Stimulated activated memory B cell treated with anti-CD40 and anti-IgM and Interleukin-4, amounts not matched to agents 10 μg/mL and 1 μg/mL and 100 μg/mL, for 72 hours (primary cell): ENCODE results near the gene C2CD2.

Experiments used
- ATAC-seq: fragments of 150-1000 bp; cut with Tn5 transposase; 2 replicates; pipeline ENCODE4 v1.10.0; 2021
- H3K27ac Mint-ChIP-seq: one replicate; pipeline ENCODE4 v1.8.0; 2022; ENCODE audit warnings: mild to moderate bottlenecking, mixed read lengths
- H3K27me3 Mint-ChIP-seq: one replicate; pipeline ENCODE4 v1.8.0; 2022; ENCODE audit warnings: mixed read lengths
- H3K36me3 Mint-ChIP-seq: one replicate; pipeline ENCODE4 v1.8.0; 2022; ENCODE audit warnings: mixed read lengths
- H3K4me1 Mint-ChIP-seq: one replicate; pipeline ENCODE4 v1.8.0; 2022; ENCODE audit warnings: mixed read lengths
- H3K4me3 Mint-ChIP-seq: one replicate; pipeline ENCODE4 v1.8.0; 2022; ENCODE audit warnings: mild to moderate bottlenecking, moderate library complexity, mixed read lengths
- H3K9me3 Mint-ChIP-seq: one replicate; pipeline ENCODE4 v1.8.0; 2022; ENCODE audit warnings: mixed read lengths

The C2CD2 gene

GRCh38 chr21:41921021-41921420 lies 32.8 kb downstream of the C2CD2 start:
- peaks cover 22% of the 10 kb centered on the region for H3K36me3 Mint-ChIP-seq
- peak; percentile 74 for ATAC-seq
- H3K27ac Mint-ChIP-seq = peak overlapping the region; percentile 67
- no peak overlapping the region for H3K4me3 Mint-ChIP-seq
- H3K4me1 Mint-ChIP-seq = peaks cover 42% of the 10 kb centered on the region
- no peaks in the 10 kb centered on the region for H3K9me3 Mint-ChIP-seq
- H3K27me3 Mint-ChIP-seq = no peaks in the 10 kb centered on the region

- H3K4me1 Mint-ChIP-seq = peaks cover 37% of the 10 kb centered on the region
- no peaks in the 10 kb centered on the region for H3K9me3 Mint-ChIP-seq
- ATAC-seq = no peak
- H3K4me3 Mint-ChIP-seq = no peak overlapping the region
- peaks cover 26% of the 10 kb centered on the region for H3K36me3 Mint-ChIP-seq
- no peak overlapping the region for H3K27ac Mint-ChIP-seq
- H3K27me3 Mint-ChIP-seq = no peaks in the 10 kb centered on the region
Measured at GRCh38 chr21:41920476-41920875, 33.3 kb downstream of the C2CD2 start.

GRCh38 chr21:41919666-41920398 lies 34.0 kb downstream of the C2CD2 start:
- H3K4me1 Mint-ChIP-seq = peaks cover 32% of the 10 kb centered on the region
- ATAC-seq = no peak
- H3K27ac Mint-ChIP-seq = no peak overlapping the region

GRCh38 chr21:41918561-41919358 lies 35.1 kb downstream of the C2CD2 start:
- no peaks in the 10 kb centered on the region for H3K9me3 Mint-ChIP-seq
- peaks cover 33% of the 10 kb centered on the region for H3K36me3 Mint-ChIP-seq
- peaks cover 21% of the 10 kb centered on the region for H3K4me1 Mint-ChIP-seq
- H3K27me3 Mint-ChIP-seq = no peaks in the 10 kb centered on the region
- H3K27ac Mint-ChIP-seq = no peak overlapping the region
- H3K4me3 Mint-ChIP-seq = no peak overlapping the region
- ATAC-seq = no peak

More at GRCh38 chr21:41919666-41920398, 34.0 kb downstream of the C2CD2 start:
- Mint-ChIP-seq H3K4me3 (no peak overlapping the region), H3K36me3 (peaks cover 30% of the 10 kb centered on the region), H3K9me3 (no peaks in the 10 kb centered on the region), H3K27me3 (no peaks in the 10 kb centered on the region)

GRCh38 chr21:41917531-41917930 lies 36.3 kb downstream of the C2CD2 start:
- Mint-ChIP-seq H3K4me1 (peaks cover 17% of the 10 kb centered on the region), H3K4me3 (no peak overlapping the region), H3K27ac (no peak overlapping the region), H3K27me3 (no peaks in the 10 kb centered on the region), H3K36me3 (peaks cover 40% of the 10 kb centered on the region), H3K9me3 (no peaks in the 10 kb centered on the region)
- no peak for ATAC-seq

- Mint-ChIP-seq H3K27me3 (no peaks in the 10 kb centered on the region), H3K36me3 (peaks cover 43% of the 10 kb centered on the region), H3K27ac (no peak overlapping the region), H3K4me1 (peaks cover 13% of the 10 kb centered on the region), H3K9me3 (no peaks in the 10 kb centered on the region), H3K4me3 (no peak overlapping the region)
- no peak for ATAC-seq
Measured at GRCh38 chr21:41916888-41917433, 36.9 kb downstream of the C2CD2 start.

GRCh38 chr21:41914965-41915364 lies 38.9 kb downstream of the C2CD2 start:
- no peak for ATAC-seq
- H3K4me3 Mint-ChIP-seq = no peak overlapping the region
- H3K4me1 Mint-ChIP-seq = no peaks in the 10 kb centered on the region
- no peaks in the 10 kb centered on the region for H3K9me3 Mint-ChIP-seq
- H3K36me3 Mint-ChIP-seq = peaks cover 60% of the 10 kb centered on the region
- H3K27ac Mint-ChIP-seq = no peak overlapping the region
- H3K27me3 Mint-ChIP-seq = no peaks in the 10 kb centered on the region

GRCh38 chr21:41914358-41914757 lies 39.5 kb downstream of the C2CD2 start:
- ATAC-seq = no peak
- no peak overlapping the region for H3K4me3 Mint-ChIP-seq

GRCh38 chr21:41913230-41913629 lies 40.6 kb downstream of the C2CD2 start:
- peaks cover 70% of the 10 kb centered on the region for H3K36me3 Mint-ChIP-seq
- no peak for ATAC-seq
- H3K4me3 Mint-ChIP-seq = no peak overlapping the region
- no peaks in the 10 kb centered on the region for H3K9me3 Mint-ChIP-seq
- H3K4me1 Mint-ChIP-seq = no peaks in the 10 kb centered on the region
- H3K27me3 Mint-ChIP-seq = no peaks in the 10 kb centered on the region
- no peak overlapping the region for H3K27ac Mint-ChIP-seq

More at GRCh38 chr21:41914358-41914757, 39.5 kb downstream of the C2CD2 start:
- peaks cover 61% of the 10 kb centered on the region for H3K36me3 Mint-ChIP-seq
- H3K27me3 Mint-ChIP-seq = no peaks in the 10 kb centered on the region
- no peak overlapping the region for H3K27ac Mint-ChIP-seq
- H3K9me3 Mint-ChIP-seq = no peaks in the 10 kb centered on the region
- no peaks in the 10 kb centered on the region for H3K4me1 Mint-ChIP-seq

- H3K27ac Mint-ChIP-seq = no peak overlapping the region
- H3K4me1 Mint-ChIP-seq = no peaks in the 10 kb centered on the region
- peaks cover 70% of the 10 kb centered on the region for H3K36me3 Mint-ChIP-seq
Measured at GRCh38 chr21:41908829-41909228, 45.0 kb downstream of the C2CD2 start.

GRCh38 chr21:41907496-41908258 lies 46.1 kb downstream of the C2CD2 start:
- no peak for ATAC-seq

More at GRCh38 chr21:41908829-41909228, 45.0 kb downstream of the C2CD2 start:
- no peak for ATAC-seq
- H3K27me3 Mint-ChIP-seq = no peaks in the 10 kb centered on the region
- H3K9me3 Mint-ChIP-seq = no peaks in the 10 kb centered on the region
- H3K4me3 Mint-ChIP-seq = no peak overlapping the region

GRCh38 chr21:41906770-41907169 lies 47.0 kb downstream of the C2CD2 start:
- ATAC-seq = no peak
- Mint-ChIP-seq H3K9me3 (no peaks in the 10 kb centered on the region), H3K4me3 (no peak overlapping the region), H3K4me1 (no peaks in the 10 kb centered on the region), H3K27me3 (no peaks in the 10 kb centered on the region), H3K36me3 (peaks cover 74% of the 10 kb centered on the region), H3K27ac (no peak overlapping the region)

More at GRCh38 chr21:41907496-41908258, 46.1 kb downstream of the C2CD2 start:
- H3K27me3 Mint-ChIP-seq = no peaks in the 10 kb centered on the region
- no peaks in the 10 kb centered on the region for H3K9me3 Mint-ChIP-seq
- no peaks in the 10 kb centered on the region for H3K4me1 Mint-ChIP-seq
- no peak overlapping the region for H3K27ac Mint-ChIP-seq
- H3K4me3 Mint-ChIP-seq = no peak overlapping the region
- H3K36me3 Mint-ChIP-seq = peaks cover 72% of the 10 kb centered on the region

GRCh38 chr21:41903559-41904351 lies 50.1 kb downstream of the C2CD2 start:
- H3K4me1 Mint-ChIP-seq = peaks cover 6% of the 10 kb centered on the region
- no peak for ATAC-seq
- no peaks in the 10 kb centered on the region for H3K27me3 Mint-ChIP-seq
- H3K4me3 Mint-ChIP-seq = no peak overlapping the region
- H3K9me3 Mint-ChIP-seq = no peaks in the 10 kb centered on the region
- no peak overlapping the region for H3K27ac Mint-ChIP-seq
- H3K36me3 Mint-ChIP-seq = peaks cover 72% of the 10 kb centered on the region

GRCh38 chr21:41902946-41903345 lies 50.9 kb downstream of the C2CD2 start:
- Mint-ChIP-seq H3K36me3 (peaks cover 75% of the 10 kb centered on the region), H3K27ac (no peak overlapping the region), H3K9me3 (no peaks in the 10 kb centered on the region)

More at GRCh38 chr21:41902946-41903345, 50.9 kb downstream of the C2CD2 start:
- H3K4me1 Mint-ChIP-seq = peaks cover 6% of the 10 kb centered on the region
- no peak for ATAC-seq
- H3K4me3 Mint-ChIP-seq = no peak overlapping the region
- no peaks in the 10 kb centered on the region for H3K27me3 Mint-ChIP-seq
